DMS114 treated with DMSO at 0.1 percent for 48 hours (cell line): ENCODE measurements around the gene TLE6.
"Not testable (repeated sequence)": the region's sequence is repeated elsewhere in the genome, so short reads cannot be mapped to it uniquely, and the experiment has no call there.

Source experiments
- DNase-seq: peaks from one replicate; lab custom pipeline; 2025; ENCODE audit not compliant: unreplicated experiment; lab: John Stamatoyannopoulos, UW

The TLE6 gene

DNA sequence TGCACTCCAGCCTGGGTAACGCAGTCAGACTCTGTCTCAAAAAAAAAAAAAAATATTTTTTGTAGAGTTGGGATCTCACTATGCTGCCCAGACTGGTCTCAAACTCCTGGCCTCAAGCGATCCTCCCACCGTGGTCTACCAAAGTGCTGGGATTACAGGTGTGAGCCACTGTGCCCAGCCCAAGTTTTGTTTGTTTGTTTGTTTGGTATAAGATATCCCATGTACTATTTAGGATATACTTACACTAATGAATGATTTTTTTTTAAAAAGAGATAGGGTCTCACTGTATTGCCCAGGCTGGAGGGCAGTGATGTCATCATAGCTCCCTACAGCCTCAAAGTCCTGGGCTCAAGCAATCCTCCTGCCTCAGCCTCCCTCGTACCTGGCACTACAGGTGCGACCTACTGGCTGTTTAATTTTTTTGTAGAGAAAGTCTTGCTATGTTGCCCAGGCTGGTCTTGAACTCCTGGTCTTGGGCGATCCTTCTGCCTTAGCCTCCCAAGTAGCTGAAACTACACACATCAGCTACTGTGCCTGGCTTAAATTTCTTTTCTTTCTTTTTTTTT lies 24.0 kb downstream of the TLE6 start:
- no peak for DNase-seq

GRCh38 chr19:3003046-3003445 lies 25.7 kb downstream of the TLE6 start:
- DNase-seq: no peak

- DNase-seq: no peak
These were observed 27.2 kb downstream of the TLE6 start for GRCh38 chr19:3004522-3004921.

GRCh38 chr19:3005345-3005744 lies 28.0 kb downstream of the TLE6 start:
- DNase-seq: no peak

GRCh38 chr19:3006075-3006767 lies 28.9 kb downstream of the TLE6 start:
- DNase-seq: no peak

- no peak for DNase-seq
These were observed 30.6 kb downstream of the TLE6 start for GRCh38 chr19:3007975-3008374.

GRCh38 chr19:3008994-3009393 lies 31.6 kb downstream of the TLE6 start:
- DNase-seq: no peak

DNA sequence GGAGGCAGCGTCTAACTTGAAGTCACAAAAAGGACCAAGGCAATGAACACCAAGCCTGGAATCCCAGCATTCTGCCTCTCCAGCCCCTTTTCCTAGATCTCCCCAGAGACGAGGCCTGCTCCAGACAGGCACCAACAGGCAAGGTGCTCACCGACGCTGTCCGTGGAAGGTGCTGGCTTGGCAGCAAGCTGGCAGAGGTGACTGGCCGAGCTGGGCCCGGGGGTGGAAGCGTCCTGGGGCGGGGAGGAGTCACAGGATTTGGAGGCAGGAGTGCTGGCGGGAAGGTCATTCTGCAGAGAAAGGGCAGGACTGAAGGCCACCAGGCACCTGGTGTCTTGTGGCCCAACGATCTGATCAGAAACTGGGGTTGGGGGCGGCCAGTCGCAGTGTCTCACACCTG lies 33.5 kb downstream of the TLE6 start:
- no peak for DNase-seq

- not testable (repeated sequence) for DNase-seq
These were observed 34.7 kb downstream of the TLE6 start for GRCh38 chr19:3012059-3012458.

DNA sequence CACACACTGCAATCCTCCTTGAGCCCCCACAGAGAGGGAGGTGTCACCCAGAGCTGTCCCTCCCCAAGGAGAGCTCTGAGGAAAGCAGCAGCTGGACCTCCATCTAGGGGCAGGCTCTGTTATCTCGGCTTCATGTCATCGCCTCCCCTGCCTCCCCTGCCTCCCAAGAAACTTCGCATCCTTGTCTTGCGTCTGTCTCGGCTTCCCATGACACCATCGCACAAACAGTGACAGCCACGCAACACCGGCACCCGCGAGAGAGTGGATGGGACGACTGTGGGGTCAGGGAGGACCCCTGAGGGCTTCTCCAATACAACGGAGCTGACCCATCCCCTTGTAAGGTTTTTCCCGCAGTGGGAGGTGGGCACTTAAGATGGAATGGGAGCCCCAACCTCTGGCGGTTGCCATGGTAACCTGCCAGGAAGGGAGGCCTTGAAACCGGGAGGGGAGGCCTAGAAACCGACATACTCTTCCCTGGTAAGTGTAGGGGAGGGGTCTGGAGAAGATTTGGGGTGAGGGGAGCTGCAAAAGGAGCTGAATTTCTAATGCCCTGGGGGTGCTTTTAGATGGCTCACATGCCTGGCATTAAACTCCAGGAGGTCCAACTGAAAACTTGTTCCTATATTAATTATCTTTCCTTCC lies 35.4 kb downstream of the TLE6 start:
- DNase-seq: no peak

- DNase-seq: no peak
These were observed 35.9 kb downstream of the TLE6 start for GRCh38 chr19:3013263-3013725.

DNA sequence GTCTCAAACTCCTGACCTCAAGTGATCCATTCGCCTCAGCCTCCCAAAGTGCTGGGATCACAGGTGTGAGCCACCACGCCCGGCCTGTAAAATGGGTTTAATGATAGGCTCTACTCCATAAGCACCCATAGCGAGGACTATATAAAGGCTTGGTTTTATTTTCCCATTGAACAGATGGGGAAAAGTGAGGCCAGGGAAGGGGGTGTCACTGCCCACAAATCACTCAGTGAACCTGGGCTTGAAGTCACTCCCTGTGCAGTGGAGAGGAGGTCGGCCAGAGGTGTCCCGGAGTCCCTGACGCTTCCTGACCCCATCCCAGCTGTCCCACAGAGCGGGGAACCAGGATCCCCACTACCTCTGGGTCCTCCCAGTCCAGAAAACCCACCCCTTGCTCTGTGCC lies 36.8 kb downstream of the TLE6 start:
- DNase-seq: no peak

GRCh38 chr19:3015126-3016057 lies 38.0 kb downstream of the TLE6 start:
- no peak for DNase-seq

- no peak for DNase-seq
These were observed 40.6 kb downstream of the TLE6 start for GRCh38 chr19:3017923-3018322.

GRCh38 chr19:3019211-3019854 lies 42.0 kb downstream of the TLE6 start:
- no peak for DNase-seq

DNA sequence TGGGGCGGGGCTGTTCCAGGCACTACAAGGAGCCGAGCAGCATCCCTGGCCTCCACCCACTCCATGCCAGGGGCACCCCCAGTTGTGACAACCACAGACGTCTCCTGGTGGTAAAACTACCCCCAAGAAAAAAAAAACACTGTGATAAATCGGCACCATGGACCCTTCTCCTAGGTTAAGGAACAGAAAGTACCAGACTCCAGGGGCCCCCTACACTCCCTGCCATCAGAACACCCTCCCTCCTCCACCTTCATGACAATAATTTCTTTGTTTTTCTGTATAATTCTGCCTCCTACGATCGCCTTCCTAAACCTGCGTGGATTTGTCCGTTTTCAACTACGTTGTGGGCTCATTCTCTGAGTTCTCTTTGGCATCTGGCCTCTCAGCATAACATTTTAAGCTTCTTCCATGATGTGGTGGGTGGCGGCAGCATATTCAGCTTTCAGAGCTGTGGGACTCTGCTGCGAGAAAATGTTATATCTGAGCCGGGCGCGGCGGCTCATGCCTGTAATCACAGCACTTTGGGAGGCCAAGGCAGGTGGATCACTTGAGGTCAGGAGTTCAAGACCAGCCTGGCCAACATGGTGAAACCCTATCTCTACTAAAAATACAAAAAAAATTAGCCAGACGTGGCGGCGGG lies 43.1 kb downstream of the TLE6 start:
- DNase-seq: no peak

- no peak for DNase-seq
These were observed 47.1 kb downstream of the TLE6 start for GRCh38 chr19:3024509-3024869.

GRCh38 chr19:3024870-3025548 lies 47.6 kb downstream of the TLE6 start:
- DNase-seq: no peak

DNA sequence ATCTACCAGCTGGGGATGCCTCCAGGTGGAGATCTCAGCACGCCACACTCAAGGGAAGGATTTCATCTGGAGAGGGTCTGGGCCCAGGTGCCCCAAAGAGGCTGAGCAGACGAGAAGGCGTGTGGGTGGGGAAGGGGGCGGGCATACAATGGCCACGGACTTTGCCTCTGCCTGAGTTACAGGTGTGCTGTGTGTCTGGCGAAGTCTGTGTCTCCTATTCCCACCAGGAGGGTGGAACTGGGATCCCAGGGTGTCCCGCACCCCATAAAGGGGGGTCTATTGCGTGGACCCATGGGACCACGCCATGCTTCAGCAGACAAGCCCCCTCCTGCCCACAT lies 48.2 kb downstream of the TLE6 start:
- DNase-seq: no peak

GRCh38 chr19:3026768-3027167 lies 49.4 kb downstream of the TLE6 start:
- DNase-seq: no peak
